NCI-H748 treated with DMSO at 0.1 percent for 48 hours (cell line): ENCODE results near the gene FAM13B.

Experiments used
- DNase-seq: peaks from one replicate; lab custom pipeline; 2025; lab: John Stamatoyannopoulos, UW

Gene FAM13B

DNA sequence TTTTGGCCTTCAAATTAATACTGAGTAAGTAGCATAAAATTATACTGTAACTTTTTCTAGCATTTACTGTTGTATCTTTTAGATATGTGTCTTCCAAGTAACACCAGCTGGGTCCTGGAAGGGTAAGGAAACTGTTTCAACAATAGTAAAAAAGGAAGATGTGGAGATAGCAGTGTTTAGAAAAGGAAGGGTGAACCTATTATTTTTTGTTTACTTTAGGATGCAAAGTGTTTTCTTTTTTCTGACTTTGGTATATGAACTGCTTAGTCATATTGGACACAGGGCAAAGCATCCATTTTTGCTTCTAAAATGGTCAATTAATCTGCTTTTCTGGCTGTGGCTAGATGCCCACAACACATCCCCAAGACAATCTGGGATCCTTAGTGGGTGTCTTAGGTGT, 138.3 kb downstream of the FAM13B start:
- DNase-seq, result no peak

DNA sequence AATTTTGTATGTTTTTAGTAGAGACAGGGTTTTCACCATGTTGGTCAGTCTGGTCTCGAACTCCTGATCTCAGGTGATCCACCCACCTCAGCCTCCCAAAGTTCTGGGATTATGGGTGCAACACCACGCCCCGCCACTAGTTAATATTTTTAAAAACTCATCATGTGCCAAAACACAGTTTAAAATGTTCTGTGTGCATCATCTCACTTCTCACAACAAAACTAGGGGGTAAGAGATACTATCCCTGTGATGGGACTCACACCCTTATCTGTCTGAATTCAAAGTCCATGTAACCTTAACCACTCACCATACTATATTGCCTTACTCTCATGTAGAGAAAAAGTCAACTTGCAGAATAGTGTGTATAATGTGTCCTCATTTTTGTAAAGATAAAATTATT, 141.0 kb downstream of the FAM13B start:
- DNase-seq, result no peak

DNA sequence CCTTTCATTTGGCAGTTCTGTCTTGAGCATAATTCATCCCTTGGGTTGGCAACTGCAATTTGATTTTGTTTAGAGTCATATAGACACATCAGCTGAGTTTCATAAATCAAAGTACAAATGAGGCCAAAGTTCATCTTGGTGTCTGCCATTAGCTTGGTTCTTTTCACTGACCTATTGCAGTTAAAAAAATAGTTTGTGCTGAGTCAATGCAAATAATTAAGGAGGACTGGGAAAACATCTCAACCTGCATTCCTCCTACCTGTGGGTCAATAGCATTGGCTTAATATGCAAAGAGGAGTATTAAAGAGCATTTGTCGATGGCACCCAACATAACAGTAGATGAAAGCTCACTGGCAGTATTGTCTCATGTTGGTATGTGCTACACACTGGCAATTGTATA, 142.0 kb downstream of the FAM13B start:
- DNase-seq, result no peak

DNA sequence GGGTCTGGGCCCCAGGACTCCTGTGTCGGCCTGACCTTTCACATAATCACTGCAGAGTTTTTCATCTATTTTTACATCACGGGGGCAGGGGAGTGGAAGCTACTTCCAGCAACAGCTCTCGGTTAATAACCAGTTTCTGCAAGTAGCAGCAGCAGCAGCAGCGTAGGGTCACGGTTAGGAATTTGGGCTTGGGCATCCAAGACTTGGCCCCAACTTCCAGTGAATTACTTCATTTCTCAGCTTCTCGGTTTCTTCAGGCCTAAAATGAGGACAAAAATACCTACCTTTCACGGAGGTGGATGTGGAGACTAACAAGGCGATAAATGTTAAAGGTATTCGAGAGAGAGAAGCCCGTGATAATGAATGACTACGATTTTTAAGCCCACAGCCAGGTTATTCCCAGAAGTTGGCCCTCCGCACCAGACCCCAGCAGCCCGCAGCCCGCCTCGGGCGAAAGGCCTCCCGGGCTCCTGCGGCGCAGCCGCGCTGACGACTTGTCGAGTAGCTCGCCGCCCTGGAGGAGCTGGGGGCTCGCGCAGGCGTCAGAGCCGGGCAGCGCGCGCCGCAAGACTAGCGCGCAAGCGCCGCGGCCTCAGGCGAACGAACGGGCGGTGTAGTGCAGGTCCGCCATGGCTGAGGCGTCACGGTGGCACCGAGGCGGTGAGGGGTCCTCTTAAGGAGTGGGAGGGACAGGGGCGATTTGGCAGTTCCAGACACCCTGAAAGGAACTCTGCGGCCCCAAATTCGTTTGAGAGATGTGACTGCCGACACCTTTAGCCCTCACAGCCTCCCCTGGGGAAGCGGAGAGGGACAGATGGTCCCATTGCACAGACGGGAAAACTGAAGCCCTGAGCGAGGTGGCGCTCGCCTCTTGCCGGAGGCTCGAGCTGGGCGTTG, 143.8 kb downstream of the FAM13B start, which contains the start of gene PKD2L2:
TSS of gene PKD2L2 (plus strand) at position 595 of the 897 bp plus-strand sequence. CDS start at position 630, 35 bp downstream.
- no peak for DNase-seq

DNA sequence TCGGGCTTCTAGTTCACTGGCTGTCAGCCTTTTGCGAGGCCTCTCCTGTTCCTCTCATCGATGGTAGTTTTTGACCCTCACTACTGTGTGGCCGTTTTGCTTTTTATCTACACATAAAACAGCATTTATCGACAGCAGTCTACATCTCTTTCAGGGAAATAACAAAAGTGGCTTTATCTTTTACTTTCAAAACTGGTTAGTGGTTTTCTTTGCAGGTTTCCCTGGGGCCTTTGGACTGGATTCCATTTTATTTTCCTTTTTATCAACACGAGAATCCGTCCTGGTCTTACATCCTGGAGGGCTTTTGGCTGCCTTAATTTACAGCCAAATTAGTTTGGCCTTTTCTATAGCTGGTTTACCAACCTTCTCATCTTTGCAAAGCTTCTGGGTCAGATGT, 144.4 kb downstream of the FAM13B start:
- DNase-seq, result no peak
